Skeletal muscle cell (primary cell): ENCODE results near the gene GSTM2.

ENCODE experiments used
- DNase-seq: peaks from one replicate; pipeline ENCODE4 v3.0.0-alpha.2; 2010; ENCODE audit warnings: low read depth
- H3K4me3 ChIP-seq: 2 replicates; pipeline ENCODE4 v1.5.1; 2011; ENCODE audit warnings: low read depth, mild to moderate bottlenecking, control low read depth, low read length, moderate library complexity

Gene GSTM2

DNA sequence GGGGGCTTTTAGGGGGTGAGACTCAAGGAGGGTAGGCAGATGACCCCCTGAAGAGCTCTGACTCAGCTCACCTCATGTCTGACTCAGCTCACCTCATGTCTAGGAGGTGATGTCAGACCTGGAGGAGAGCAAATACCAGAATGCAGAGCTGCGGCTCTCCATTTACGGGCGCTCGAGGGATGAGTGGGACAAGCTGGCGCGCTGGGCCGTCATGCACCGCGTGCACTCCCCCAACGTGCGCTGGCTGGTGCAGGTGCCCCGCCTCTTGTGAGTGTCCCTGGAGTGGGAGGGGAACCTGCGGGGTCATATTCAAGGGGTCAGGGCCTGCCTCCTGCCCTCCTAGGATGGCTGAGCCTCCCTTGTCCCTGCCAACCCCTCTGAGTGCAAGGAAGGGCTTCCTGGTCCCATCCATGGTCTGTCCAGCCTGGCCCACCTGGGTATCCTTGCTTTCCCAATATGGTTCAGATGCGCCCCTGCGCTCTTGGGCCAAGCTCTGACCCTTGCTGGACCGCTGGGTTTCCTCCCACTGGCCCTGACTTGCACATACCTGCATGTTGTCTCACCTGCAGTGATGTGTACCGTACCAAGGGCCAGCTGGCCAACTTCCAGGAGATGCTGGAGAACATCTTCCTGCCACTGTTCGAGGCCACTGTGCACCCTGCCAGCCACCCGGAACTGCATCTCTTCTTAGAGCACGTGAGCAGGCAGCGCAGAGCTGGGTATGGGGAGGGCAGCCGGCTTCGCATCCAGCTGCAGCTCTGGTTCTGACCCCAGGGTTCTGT, 39.1 kb upstream of the GSTM2 start:
- DNase-seq, result no peak
- H3K4me3 ChIP-seq, result no peak overlapping the region

DNA sequence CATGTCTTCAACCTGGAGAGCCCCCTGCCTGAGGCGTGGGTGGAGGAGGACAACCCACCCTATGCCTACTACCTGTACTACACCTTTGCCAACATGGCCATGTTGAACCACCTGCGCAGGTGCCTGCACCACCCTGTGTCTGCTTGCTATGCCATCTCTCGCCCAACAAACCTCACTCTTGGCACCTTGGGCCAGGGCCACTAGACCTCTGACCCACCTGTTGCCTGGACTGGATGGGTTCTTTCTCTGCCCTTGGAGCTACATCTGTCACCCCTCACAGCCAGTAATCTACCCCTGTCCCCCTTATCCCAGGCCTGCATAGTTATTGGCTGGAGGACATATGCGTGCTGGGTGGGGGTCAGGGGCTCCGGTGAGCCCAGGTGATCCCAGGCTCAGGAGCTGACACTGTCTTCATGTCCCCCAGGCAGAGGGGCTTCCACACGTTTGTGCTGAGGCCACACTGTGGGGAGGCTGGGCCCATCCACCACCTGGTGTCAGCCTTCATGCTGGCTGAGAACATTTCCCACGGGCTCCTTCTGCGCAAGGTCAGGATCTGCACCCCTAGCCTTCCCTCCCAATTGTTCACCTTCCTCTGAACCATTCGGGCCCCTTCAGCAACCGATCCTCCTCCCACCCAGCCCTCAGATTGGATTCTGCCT, 38.4 kb upstream of the GSTM2 start:
- DNase-seq, result no peak
- no peak overlapping the region for H3K4me3 ChIP-seq

DNA sequence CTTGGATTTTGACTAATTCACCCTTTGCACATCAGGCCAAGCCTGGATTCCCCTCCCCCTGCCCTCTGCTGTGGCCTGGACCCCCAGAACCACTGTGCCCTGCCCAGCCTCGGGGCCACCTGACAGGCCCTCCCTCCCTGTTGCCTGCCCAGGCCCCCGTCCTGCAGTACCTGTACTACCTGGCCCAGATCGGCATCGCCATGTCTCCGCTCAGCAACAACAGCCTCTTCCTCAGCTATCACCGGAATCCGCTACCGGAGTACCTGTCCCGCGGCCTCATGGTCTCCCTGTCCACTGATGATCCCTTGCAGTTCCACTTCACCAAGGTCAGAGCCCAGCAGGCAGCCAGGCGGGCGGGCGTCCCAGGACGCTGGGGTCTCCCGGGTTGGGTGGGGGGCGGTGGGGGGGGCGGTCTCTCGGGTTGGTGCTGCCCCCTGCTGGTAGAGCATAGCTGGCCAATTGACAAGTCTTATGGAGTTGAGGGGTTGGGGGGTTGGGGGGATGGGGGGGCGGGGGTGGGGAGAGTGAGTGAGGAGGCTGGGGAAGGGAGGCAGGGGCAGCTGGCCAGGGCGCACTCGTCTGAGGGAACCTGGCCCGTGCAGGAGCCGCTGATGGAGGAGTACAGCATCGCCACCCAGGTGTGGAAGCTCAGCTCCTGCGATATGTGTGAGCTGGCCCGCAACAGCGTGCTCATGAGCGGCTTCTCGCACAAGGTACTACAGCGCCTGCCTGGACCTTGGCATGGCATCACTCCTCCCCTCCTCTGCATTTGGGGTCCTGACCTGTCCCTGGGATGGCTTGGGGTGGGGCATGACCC, 37.6 kb upstream of the GSTM2 start:
- no peak overlapping the region for H3K4me3 ChIP-seq
- no peak for DNase-seq

DNA sequence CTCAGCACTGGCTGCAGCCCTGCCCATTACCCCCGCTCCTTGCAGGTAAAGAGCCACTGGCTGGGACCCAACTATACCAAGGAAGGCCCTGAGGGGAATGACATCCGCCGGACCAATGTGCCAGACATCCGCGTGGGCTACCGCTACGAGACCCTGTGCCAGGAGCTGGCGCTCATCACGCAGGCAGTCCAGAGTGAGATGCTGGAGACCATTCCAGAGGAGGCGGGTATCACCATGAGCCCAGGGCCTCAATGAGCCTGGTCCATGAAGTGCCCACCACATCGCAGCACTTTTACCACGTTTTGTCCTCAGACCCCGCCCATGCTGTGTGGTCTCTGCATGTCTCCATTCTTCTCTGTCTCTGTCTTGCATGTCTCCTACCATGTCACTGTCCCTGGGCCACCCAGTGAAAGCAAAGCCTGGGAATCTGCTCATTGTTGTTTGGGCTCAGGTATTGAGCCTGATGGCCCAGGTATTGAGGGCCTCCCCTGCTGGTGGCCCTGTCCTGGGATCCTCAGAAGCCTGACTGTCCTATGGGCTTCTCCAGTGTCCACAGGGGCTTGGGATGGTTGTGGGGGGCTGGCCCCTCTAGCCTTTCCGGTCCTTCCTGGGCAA, 36.9 kb upstream of the GSTM2 start:
- no peak for DNase-seq
- H3K4me3 ChIP-seq, result no peak overlapping the region

DNA sequence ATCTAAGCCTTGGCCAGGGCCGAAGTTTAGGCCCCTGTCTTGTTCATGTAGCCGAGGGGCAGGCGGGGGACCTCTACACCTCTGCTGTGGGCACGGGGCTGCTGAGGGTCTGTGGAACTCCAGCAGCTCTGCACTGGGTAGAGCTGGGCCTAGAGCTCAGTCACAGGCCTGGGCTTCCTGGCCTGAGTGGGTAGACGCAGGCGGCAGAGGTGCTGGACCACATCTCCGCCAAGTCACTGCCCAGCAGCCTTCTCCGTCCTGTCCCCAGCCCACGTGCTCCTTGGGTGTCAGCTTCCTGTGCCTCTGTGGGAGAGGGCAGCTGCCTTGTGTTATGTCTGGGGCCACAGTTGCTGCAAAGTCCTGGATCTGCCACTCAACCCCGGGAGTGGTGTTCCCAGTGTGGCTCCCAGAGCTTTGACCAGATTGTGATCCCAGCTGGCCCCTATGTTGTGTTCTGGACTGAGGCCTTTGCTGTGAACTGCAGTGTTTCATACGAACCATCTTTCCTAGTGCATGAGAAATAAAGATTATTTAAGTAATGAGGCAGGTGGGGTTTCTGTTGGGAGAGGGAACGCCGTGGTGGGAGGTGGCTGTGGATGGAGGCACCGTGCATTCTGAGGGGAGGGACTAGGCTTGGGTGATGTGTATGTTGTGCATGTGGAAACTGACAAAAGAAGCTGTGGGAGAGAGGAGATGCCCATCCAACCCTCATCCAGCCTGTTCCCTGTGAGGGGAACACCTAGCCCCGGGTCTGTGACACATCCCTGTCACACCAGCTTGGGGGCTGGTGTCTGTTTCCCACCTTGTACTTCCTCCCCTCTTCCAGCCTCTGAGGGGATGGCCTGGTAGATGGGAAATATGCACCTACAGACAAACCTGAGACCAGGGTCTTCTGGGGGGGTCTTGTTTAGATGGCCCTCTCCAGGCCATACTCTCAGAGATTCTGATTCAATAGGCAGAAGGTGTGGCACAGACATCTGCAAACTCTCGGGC, 36.0 kb upstream of the GSTM2 start:
- no peak for DNase-seq
- H3K4me3 ChIP-seq, result no peak overlapping the region

DNA sequence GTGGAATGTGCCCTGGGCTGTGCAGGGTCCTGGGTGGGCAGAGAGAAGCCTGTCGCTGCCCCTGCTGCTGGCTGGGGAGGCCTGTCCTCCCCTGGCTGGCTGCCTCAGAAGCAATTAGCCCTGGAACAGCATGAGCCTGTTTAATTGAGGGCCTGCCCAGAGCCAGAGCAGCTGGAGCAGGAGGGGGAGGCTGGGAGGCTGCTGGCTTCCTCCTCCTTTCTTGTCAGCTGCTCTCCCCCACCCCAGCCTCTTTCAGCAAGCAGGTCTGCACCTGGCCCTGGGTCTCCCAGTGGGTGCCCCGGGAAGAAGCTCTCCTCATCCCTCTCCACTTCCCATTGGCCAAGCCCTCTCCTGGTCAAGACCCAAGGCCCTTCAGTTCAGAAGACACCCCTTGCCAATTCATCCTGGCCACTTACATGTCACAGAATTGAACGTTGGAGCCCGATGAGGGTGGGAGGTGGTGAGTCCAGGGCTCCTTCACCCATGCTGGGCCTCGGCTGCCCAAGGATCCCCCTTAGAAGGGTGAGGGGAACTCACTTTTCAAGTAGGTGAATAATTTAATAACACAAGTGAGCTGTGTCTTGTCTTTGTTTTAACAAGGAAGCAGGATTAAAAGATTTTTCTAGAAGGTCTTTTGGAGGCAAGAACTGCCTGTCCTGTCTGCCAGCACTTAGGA, 35.0 kb upstream of the GSTM2 start:
- no peak overlapping the region for H3K4me3 ChIP-seq
- DNase-seq, result no peak

DNA sequence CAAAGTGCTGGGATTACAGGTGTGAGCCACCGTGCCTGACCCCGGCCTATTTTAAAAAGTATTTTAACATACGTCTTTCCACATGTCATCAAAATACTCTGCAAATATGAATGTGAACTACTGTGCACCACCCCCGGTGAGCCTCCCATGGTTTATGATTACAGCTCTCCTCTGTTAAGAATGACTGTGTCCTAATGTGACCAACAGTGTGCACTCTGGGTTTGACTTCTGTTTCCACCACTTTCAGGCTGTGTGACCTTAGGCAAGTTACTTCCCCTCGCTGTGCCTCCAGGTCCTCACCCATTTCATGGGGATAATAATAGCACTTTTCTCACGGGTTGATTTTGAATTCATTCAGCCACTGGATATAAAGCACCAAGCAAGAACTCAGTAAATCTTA, 33.6 kb upstream of the GSTM2 start:
- H3K4me3 ChIP-seq, result no peak overlapping the region
- no peak for DNase-seq

DNA sequence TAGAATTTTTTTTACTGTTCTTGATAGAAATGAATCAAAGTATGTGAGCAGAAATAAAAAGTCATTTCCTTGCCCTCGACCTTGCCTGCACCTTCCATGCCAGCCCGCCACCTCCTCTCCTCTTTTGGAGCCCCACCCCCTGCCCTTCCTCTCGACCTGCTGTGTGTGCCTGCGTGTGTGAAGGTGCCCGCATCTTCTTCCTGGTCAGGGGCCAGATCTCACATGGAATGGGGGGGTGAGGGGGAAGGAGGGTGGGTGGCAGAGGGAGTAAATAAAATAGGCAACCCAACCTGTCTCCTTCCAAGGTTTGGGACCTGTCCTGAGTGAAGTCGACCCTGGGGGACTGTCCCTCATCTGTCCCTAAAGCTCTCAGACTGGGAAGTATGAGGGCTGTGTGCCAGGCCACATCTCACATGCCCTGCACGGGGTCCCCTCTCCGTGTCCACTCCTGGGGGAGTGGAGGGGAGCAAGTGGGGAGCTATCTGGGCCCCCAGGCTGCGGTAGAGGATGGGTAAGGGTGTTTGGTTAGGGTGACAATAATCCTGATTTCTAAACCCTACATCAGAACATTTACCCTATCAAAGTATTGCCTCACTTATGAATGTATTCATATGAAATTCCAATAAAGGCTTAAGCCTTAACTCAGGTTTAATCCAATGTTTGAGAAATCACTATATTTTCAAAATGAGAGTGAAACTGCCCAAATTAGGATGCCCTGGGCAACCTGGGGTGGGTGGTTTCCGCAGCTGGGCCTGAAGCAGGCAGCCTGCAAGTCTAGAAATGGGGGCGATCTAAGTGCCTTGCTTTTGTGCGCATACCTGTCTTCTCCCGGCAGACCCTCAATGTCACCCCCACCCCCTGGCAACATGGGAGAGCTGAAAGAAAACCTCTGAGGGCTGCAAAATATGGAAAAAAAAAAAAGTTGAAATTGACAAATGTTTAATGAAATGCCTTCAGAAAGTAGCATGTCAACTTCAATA, 32.8 kb upstream of the GSTM2 start:
- DNase-seq, result no peak
- H3K4me3 ChIP-seq, result no peak overlapping the region

DNA sequence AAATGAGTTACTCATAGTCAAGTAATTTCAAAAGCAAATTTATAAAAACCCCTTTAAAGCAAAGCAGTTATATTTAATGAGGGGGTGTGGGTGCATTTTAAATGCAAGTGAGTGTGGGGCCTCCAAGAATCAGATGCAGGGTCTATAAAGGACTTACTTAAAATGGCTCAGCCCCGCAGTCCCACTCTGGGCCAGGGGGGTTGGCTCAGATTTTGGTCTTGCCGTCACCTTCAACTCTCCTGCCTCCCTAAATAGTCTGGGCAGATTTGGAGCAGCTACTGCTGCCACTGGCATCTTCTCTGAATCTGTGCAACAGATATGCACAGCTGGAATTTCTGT, 32.0 kb upstream of the GSTM2 start:
- DNase-seq, result no peak
- no peak overlapping the region for H3K4me3 ChIP-seq

DNA sequence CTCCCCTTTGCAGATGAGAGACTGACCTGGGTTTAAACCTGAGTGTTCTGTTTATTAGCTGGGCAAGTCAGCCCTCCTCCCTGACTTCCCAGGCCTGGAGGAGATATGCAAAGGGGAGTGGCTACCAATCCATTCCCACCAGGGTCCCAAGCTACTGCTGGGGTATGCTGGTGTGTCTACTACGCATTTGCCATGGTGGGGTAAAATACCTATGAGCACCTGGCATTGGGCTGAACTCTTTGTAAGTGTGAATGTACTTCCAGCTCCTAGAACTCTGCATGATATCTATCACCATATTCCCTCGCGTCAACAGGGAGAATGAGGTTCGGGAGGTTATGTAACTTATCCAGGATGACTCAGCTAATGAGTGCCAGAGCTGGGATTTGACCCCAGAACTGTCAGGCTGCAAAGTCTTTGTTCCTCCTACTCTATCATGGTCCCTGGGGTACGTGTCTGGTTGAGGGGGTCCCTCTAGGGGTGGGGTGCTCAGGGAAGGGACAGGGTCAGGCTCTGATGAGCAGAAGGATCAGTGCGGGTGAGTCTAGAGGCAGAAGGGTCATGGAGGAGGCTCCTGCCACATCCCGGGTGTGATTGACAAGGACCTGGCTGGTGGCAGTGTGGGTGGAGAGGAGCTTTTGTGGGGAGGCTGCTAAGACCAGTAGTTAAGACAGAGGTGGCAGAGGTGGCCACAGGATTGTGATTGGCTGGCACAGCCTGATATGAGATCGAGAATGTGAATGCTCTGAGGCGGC, 31.5 kb upstream of the GSTM2 start:
- no peak for DNase-seq
- no peak overlapping the region for H3K4me3 ChIP-seq

DNA sequence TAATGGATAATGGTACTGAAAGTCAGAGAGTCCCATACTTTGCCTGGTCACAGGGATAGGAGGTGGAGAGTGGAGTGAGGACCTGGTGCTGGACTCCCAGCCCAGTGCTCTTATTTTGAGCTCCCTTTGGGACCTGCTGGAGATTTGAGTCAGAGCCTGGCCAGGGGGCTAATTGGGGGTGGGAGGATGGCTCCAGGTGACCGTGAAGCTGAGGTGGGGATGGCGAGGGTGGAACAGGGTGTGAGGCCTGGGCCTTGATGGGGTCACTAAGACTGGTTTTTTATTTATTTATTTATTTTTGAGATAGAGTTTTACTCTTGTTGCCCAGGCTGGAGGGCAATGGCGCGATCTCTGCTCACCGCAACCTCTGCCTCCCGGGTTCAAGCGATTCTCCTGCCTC, 30.4 kb upstream of the GSTM2 start:
- no peak overlapping the region for H3K4me3 ChIP-seq
- DNase-seq, result no peak

DNA sequence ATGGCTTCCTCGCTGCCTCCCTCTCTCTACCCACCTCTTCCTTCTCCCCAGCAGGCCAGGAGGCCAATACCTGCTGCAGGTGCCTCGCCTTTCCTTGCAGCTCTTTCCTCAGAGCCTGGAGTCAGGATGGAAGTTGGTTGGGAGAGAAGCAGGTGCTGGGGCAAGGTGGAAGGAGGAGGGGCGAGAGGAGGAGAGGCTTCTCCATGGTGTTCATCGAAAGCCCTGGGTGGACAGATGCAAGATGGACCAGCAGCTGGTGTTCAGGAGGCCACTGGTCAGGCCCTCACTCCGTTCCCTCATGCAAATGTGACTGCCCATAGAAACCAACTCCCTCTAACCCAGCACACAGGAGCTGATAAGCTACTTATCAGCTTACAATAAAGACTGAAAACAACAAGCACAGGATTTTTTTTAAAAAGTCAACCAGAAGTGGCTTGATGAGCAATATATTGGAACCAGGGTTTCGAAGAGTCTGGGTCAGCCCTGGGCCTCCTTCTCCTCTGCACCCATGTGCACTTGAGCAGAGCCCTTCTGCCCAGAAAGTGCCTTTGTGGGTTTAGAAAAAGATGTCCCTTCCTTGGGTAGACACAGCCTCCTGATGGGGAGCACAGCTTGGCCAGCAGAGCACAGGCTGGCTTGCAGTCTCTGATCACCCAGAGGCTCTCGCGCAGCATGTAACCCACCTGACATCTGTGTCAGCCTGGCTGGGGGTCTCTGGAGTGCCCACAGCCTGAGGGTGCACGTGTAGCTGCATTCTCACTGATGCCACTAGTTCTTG, 28.6 kb upstream of the GSTM2 start:
- DNase-seq, result no peak
- no peak overlapping the region for H3K4me3 ChIP-seq

DNA sequence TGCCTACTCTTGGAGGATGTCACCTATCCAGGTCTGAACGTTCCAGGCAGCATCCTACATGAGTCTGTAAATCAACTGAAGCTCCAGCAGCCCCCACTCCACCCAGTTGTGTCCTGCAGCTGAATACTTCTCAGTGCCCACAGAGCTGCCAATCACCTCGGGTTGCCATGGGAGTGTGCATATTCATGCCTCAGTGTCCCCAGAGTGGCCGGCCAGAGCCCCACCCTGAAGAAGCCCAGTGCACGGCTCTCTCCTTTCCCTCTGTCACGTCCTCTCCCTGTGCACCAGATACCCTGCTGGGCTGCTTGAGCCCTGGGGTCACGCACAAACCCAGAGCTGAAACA, 28.0 kb upstream of the GSTM2 start:
- no peak for DNase-seq
- no peak overlapping the region for H3K4me3 ChIP-seq

DNA sequence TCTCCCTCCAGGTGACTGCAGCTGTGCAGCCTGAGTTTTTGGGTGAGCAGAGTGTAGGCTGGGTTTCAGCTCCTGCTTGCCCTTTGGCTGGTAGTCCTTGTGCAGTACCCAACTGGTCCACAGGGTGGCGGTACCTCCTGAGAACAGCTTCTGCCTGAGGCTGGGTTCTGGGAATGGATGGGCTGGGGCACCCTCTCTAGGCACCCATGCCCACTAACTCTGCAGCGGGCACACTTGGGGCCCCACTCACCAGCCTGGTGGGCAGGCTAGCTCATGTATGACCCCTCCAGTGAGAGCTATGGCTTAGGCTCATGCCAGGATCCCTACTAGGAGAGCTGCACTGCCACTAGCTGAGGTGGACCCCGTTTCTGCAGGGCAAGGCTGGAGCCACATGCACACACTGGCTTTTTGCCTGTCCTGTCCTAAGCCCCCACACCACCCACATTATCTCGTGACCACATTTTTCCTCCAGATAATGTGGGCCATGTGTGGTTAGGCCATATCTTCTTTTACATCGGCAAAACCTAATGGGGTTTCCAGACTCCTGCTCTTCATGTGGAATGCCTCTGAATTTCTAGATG, 27.5 kb upstream of the GSTM2 start:
- no peak for DNase-seq
- H3K4me3 ChIP-seq, result no peak overlapping the region

DNA sequence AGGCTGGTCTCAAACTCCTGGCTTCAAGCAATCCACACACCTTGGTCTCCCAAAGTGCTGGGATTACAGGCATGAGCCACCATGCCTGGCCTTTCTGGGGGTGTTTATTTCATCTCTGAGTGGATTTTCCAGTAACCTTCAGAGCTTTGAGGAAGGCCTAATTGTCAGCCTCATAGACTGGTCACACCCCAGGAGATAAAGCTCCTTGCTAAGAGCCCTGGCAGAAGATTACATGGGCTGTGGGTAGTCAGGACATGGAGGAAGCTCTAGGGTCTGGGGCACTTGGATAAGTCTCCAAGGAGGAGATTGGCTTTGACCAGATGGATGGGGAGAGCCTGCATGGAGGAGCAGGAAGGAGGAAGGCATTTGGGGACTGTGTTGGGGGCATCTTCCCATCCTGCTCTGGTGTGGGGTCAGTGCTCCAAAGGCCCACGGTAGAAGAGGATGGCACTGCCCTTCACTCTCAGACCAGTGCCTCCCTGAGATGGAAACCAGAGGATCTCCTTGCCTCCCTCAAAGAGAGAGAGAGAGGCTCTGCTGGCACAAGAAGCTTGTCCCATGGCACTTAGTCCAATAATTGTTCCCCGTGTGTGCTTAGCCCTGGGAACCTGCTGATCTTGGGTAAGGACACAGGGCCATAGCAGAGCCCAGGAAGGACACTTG, 26.6 kb upstream of the GSTM2 start:
- DNase-seq, result no peak

More for the DNA sequence above, 26.6 kb upstream of the GSTM2 start:
- H3K4me3 ChIP-seq, result no peak overlapping the region
